ENCODE data around the gene MTAP.

The MTAP gene

DNA sequence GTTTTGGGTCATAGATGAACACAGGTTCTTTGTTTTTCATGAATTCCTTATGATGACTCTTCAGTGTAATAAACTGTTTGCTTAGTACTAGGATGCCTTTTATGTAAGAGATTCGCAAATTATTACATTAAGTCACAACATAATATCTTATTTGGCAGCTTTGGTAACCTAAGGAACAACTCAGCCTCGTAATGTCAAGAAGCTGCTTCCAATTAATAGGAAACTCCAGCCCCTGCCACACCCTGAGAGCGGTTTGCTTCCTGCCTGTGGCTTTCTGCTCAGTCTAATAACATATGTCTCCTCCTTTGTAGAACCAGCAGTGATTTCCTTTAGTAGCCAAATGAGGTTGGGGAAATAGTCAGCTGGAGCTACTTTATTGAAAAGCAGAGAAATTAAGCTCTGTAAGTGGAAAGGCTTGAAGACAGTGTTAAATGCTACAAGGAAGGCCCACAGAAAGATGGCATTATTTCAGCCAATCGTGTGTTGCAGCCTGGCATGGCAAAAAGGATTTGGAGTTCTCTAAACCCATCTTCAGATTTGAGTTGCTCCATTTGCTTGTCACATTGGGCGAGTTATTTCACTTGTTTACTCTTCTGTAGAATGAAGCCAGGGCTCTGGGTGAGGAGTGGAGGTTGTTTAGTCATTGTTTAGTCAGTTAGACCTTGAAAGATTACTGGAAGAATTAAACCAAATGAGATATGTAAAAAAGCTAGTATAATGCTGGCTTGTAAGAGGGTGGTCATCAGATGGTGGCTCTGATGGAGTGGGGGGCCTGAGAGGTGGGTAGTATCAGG, 54.1 kb downstream of the MTAP start:
- Histone ChIP-seq H3K36me3 (ENCODE audit: control insufficient read depth, insufficient read depth, low read length) (no peaks in the 10 kb centered on the region), H3K4me1 (no peaks in the 10 kb centered on the region)
- TF ChIP-seq, protein P1, sequence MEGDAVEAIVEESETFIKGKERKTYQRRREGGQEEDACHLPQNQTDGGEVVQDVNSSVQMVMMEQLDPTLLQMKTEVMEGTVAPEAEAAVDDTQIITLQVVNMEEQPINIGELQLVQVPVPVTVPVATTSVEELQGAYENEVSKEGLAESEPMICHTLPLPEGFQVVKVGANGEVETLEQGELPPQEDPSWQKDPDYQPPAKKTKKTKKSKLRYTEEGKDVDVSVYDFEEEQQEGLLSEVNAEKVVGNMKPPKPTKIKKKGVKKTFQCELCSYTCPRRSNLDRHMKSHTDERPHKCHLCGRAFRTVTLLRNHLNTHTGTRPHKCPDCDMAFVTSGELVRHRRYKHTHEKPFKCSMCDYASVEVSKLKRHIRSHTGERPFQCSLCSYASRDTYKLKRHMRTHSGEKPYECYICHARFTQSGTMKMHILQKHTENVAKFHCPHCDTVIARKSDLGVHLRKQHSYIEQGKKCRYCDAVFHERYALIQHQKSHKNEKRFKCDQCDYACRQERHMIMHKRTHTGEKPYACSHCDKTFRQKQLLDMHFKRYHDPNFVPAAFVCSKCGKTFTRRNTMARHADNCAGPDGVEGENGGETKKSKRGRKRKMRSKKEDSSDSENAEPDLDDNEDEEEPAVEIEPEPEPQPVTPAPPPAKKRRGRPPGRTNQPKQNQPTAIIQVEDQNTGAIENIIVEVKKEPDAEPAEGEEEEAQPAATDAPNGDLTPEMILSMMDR (IDR thresholded peaks at IDR 0.05), result no peak

DNA sequence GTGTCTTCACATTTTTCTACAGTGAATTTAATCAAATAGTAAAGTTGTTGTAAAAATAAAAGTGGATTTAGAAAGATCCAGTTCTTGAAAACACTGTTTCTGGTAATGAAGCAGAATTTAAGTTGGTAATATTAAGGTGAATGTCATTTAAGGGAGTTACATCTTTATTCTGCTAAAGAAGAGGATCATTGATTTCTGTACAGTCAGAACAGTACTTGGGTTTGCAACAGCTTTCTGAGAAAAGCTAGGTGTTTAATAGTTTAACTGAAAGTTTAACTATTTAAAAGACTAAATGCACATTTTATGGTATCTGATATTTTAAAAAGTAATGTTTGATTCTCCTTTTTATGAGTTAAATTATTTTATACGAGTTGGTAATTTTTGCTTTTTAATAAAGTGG, 60.4 kb downstream of the MTAP start:
- H3K79me2 ChIP-seq, result no peaks in the 10 kb centered on the region
- no peak overlapping the region for H3K4me2 ChIP-seq (ENCODE audit: low read length)
- no peaks in the 10 kb centered on the region for H3K36me3 ChIP-seq (ENCODE audit: control insufficient read depth, insufficient read depth, low read length)
- no peaks in the 10 kb centered on the region for H3K9me3 ChIP-seq (ENCODE audit: control insufficient read depth, low read length)
- H3K27me3 ChIP-seq (ENCODE audit: control insufficient read depth, insufficient read depth, low read length), result no peaks in the 10 kb centered on the region
- TF ChIP-seq, protein P1 (IDR thresholded peaks at IDR 0.05), result no peak
- H3K4me3 ChIP-seq (ENCODE audit: low read depth, low read length), result no peak overlapping the region
- no peak overlapping the region for H2AFZ ChIP-seq
- H3K4me1 ChIP-seq, result no peaks in the 10 kb centered on the region
- no peak overlapping the region for H3K27ac ChIP-seq
- no peak overlapping the region for H3K9ac ChIP-seq

More for the DNA sequence above, 54.1 kb downstream of the MTAP start:
- Histone ChIP-seq H3K9me3 (ENCODE audit: control insufficient read depth, low read length) (no peaks in the 10 kb centered on the region), H3K27me3 (ENCODE audit: control insufficient read depth, insufficient read depth, low read length) (no peaks in the 10 kb centered on the region), H2AFZ (no peak overlapping the region), H3K4me2 (ENCODE audit: low read length) (no peak overlapping the region), H3K27ac (no peak overlapping the region), H3K4me3 (ENCODE audit: low read depth, low read length) (no peak overlapping the region), H3K9ac (no peak overlapping the region), H3K79me2 (no peaks in the 10 kb centered on the region)

DNA sequence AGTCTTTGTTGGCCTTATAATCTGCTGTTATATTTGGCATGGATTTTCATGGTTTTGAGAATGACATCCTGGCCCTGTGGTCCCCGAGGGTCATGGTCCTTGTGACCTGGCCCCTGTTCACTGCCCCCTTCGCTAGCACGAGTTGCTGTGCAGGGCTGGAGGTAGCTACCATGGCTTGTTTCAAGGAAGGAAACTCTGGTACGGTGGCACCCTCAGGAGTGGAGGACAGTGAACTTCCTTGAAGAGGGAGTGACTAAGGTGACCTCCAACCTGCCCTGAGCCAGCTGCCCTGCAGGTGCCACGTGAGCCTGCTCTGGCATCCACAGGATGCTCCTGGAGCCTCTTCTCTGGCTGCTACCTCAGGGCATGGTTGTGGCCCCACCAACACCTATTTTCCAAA, 62.1 kb downstream of the MTAP start:
- TF ChIP-seq, protein P1 (IDR thresholded peaks at IDR 0.05), result no peak
- no peaks in the 10 kb centered on the region for H3K4me1 ChIP-seq
- H3K9me3 ChIP-seq (ENCODE audit: control insufficient read depth, low read length), result no peaks in the 10 kb centered on the region
- H3K4me3 ChIP-seq (ENCODE audit: low read depth, low read length), result no peak overlapping the region
- no peak overlapping the region for H3K4me2 ChIP-seq (ENCODE audit: low read length)
- H3K27me3 ChIP-seq (ENCODE audit: control insufficient read depth, insufficient read depth, low read length), result no peaks in the 10 kb centered on the region
- no peak overlapping the region for H3K27ac ChIP-seq
- no peak overlapping the region for H2AFZ ChIP-seq
- H3K79me2 ChIP-seq, result no peaks in the 10 kb centered on the region
- H3K36me3 ChIP-seq (ENCODE audit: control insufficient read depth, insufficient read depth, low read length), result no peaks in the 10 kb centered on the region
- no peak overlapping the region for H3K9ac ChIP-seq

DNA sequence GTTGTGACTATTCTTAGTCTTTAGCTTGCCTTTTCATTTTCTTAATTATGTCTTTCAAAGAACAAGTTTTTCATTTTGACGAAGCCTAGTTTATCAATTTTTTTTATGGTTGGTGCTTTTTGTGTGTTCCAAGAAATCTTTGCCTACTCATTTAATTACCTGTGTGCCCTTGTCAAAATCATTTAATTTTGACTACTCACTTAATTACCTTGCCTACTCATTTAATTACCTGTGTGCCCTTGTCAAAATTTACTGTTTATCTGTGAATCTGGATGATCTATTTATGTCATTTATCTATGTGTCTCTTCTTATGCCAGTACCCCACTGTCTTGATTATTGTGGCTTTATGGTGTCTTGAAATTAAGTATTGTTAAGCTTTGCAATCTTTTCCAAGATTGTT, 63.9 kb downstream of the MTAP start:
- Histone ChIP-seq H3K27me3 (ENCODE audit: control insufficient read depth, insufficient read depth, low read length) (no peaks in the 10 kb centered on the region), H3K9ac (no peak overlapping the region), H3K4me2 (ENCODE audit: low read length) (no peak overlapping the region), H3K4me1 (no peaks in the 10 kb centered on the region), H3K79me2 (no peaks in the 10 kb centered on the region), H3K36me3 (ENCODE audit: control insufficient read depth, insufficient read depth, low read length) (no peaks in the 10 kb centered on the region), H3K27ac (no peak overlapping the region), H3K4me3 (ENCODE audit: low read depth, low read length) (no peak overlapping the region), H2AFZ (no peak overlapping the region), H3K9me3 (ENCODE audit: control insufficient read depth, low read length) (no peaks in the 10 kb centered on the region)
- TF ChIP-seq, protein P1 (IDR thresholded peaks at IDR 0.05), result no peak

Data from parathyroid adenoma (tissue), 2 donors.